Skeletal muscle tissue (tissue), 4 donors: ENCODE data around the gene TRIM7. TPM values are rescaled to one million over a fixed set of nuclear protein-coding genes. Genes with fewer than 3 reads are reported as not detected.

Experiments used
- H3K27ac ChIP-seq: one replicate; pipeline ENCODE4 v1.7.0; 2013; ENCODE audit warnings: mild to moderate bottlenecking, low read depth, low read length, inconsistent platforms
- H3K27me3 ChIP-seq, 3 donors: one replicate each; pipeline ENCODE4 v1.7.0; 2013; ENCODE audit warnings: low read length in 3 of 3; ENCODE audit not compliant: control insufficient read depth in 3 of 3, insufficient read depth in 3 of 3
- H3K36me3 ChIP-seq, 3 donors: one replicate each; pipeline ENCODE4 v1.7.0; 2013; ENCODE audit warnings: low read length in 3 of 3; ENCODE audit not compliant: control insufficient read depth in 3 of 3, insufficient read depth in 3 of 3
- H3K4me1 ChIP-seq, 3 donors: one replicate each; pipeline ENCODE4 v1.7.0; 2013; ENCODE audit warnings: low read length in 3 of 3, mild to moderate bottlenecking in 3 of 3; ENCODE audit not compliant: control insufficient read depth in 3 of 3, insufficient read depth in 3 of 3
- H3K4me3 ChIP-seq, 3 donors: one replicate each; pipeline ENCODE4 v1.7.0; 2013; ENCODE audit warnings: low read length in 3 of 3
- H3K9ac ChIP-seq, 3 donors: one replicate each; pipeline ENCODE4 v1.7.0; 2013; ENCODE audit warnings: low read length in 3 of 3, mild to moderate bottlenecking in 3 of 3, moderate library complexity in 2 of 3, low read depth in 1 of 3
- H3K9me3 ChIP-seq, 3 donors: one replicate each; pipeline ENCODE4 v1.7.0; 2013; ENCODE audit warnings: low read length in 3 of 3; ENCODE audit not compliant: control insufficient read depth in 3 of 3
- total RNA-seq: library from RNA; depleted of rRNA; stranded (reverse); fragments of >200 nt; gene quantifications from one replicate; pipeline ENCODE4 v1.2.3, GENCODE V29; 2014
- donor health status: Osteomylitis.

The TRIM7 gene
- total RNA-seq, result 9.9 TPM

DNA sequence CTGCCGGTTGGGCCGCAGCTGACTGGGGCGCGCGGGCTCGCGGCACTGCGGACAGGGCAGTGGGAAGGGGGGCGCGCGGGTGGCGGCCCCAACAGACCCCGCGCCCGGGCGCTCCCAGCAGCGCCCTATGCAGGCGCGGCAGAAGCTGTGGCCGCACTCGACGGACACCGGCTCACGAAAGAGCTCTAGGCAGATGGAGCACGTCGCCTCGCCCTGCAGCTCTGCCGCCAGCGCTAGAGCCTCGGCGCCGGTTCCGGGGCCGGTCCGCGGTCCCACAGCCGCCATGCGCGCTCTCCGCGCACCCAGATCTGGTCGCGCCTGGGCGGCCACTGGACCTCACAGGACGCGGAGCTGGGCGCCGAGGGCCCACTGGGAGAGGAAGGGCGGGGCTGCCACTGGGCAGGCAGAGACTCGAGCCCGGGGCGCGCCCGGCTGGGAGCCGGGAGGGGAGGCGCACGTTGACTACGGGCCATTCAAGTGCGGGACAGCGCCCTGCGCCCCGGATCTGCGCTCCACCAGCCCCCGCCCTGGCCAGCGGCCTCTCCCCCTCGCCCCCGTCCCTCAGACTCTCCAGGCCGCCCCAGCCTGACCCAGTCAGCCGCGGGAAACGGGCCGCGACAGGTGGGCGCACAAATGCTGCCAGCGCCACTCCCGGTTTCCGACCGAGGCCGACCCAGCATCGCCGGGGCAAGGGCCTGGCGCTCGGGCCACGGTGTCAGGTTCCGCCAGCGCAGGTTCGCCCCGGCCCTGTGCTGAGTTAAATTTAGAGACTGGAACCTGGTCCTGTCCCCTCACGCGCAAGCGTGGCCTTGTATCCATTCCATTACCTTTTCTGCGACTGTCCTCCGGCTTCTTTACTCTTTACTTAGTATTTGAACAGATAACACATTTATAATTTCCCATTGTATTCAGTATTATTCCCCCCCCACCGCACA, at the start of gene TRIM7:
Gene TRIM7, minus strand, starts transcription at position 371 of the 935 bp plus-strand sequence. Its CDS starts 86 bp downstream, at position 285.
- Histone ChIP-seq H3K9me3 (no peaks in the 10 kb centered on the region), H3K4me3 (peak within 1 kb of the TSS; percentile 67 to 88 (median 82)), H3K27ac (peak within 1 kb of the TSS; percentile 90), H3K4me1 (peaks cover 39 to 60% (median 45%) of the 10 kb centered on the region in 3 donors), H3K27me3 (no peaks in the 10 kb centered on the region), H3K9ac (peak within 1 kb of the TSS; percentile 65 to 93 (median 81)), H3K36me3 (peaks cover 5 to 15% (median 7%) of the 10 kb centered on the region in 3 donors)

DNA sequence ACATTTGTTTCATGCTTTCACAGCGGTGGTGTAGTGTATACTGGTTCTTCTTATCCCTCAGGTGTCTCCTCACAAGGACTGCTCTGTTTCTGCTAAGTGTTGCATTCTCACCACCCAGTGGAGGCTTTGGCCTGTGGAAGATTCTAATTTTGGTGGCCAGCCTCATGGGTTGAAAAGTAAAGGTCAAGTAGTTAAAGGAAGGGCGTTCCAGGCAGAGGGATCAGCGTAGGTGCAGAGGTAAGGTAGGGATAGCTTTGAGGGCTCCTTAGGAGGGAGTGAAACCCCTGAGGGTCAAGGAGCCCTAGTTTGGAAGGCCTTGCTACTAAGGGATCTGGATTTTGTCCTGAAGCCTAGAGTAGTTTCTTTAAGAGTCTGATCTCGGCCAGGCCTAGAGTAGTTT, 43.3 kb upstream of the TRIM7 start:
- Histone ChIP-seq H3K27me3 (no peaks in the 10 kb centered on the region), H3K9me3 (no peaks in the 10 kb centered on the region), H3K9ac (peak overlapping the region; percentile 79 to 80 (median 79)), H3K27ac (peak overlapping the region; percentile 97), H3K4me3 (peak overlapping the region; percentile 55 to 81 (median 77)), H3K36me3 (peaks cover 4 to 5% (median 5%) of the 10 kb centered on the region in 3 donors), H3K4me1 (peaks cover 54 to 68% (median 66%) of the 10 kb centered on the region in 3 donors)

DNA sequence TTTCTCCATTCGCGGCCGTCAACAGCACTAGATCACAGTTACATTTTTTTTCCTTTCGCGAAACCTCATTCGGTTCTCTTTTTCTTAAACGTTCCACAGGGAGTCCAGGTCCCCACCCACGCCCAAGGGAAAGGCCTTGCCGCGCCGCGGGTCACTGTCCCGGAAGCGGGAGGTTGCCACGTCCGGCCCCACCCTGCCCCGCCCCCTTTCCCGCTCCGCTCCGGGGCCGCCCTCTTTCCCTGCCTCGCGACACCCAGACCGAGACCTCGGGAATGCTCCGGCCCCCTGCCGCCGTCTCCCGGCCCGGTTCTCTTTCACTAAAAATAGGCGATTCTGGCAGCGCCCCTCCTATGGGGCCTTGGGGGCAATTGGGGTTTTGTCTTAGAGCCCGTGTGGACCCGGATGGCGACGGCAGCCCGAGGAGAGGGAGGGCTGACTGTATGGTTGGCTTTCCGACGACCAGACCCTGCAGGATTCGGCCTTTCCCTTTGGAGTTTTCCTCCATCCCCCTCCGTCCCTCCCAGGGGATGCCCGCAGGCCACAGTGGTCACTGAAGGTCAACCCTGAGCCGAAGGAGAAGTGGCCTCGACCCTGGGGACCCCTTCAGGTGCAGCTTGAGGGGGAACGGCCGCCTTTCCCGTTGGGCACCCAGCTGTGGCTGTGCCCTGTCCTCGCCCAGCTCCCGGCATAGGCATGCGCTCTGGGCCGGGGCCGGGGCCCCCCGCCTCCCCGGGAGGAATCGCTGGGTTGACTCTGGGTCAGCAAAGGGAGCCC, 41.5 kb upstream of the TRIM7 start:
- Histone ChIP-seq H3K27me3 (no peaks in the 10 kb centered on the region), H3K9me3 (no peaks in the 10 kb centered on the region), H3K4me3 (peak overlapping the region; percentile 96 to 98 (median 97)), H3K9ac (peak overlapping the region; percentile 97 to 99 (median 98)), H3K4me1 (peaks cover 62 to 75% (median 74%) of the 10 kb centered on the region in 3 donors), H3K27ac (peak overlapping the region; percentile 97), H3K36me3 (peaks cover 8 to 14% (median 12%) of the 10 kb centered on the region in 3 donors)

DNA sequence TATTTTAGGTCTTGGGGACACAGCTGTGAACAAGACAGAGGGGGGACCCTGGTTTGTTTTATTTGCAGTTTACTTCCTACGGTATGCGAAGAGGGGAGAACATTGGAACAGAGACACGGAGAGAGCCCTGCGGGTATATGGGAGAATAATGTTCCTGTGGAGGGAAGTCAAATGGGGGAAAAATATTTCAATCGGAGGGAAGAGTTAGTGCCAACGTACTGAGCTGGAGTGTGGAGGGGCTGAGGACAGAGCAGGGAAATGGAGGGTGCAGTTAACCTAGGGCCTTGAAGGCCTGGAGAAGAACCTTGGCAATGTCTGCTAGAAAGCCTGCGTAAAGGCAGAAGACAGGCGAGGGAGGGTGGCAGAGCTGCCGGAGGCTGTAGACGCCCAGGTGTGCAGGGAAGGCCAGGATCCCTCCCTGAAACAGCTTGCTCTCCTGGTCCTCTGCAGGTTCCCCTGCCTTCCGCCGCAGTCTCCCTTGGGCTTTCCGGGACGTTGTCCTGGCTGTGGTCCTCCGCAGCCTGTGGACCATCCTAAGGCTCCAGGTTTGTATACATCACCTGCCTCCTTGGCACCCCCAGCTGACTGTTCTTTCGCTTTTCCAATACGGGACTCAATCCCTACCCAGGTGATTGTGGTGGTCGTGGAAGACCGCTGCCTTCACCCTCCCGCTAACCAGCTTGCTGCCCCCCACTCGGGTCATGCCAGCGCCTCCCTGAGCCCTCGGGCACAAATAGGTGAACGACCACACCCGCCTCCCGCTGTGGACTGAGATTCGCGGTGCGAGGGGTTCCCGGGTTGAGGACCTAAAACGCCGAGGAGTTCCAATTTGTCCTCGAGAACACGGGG, 40.7 kb upstream of the TRIM7 start:
- Histone ChIP-seq H3K4me1 (peaks cover 64 to 79% (median 71%) of the 10 kb centered on the region in 3 donors), H3K27me3 (no peaks in the 10 kb centered on the region), H3K9ac (peak overlapping the region; percentile 96 to 99 (median 98)), H3K27ac (peak overlapping the region; percentile 97), H3K9me3 (no peaks in the 10 kb centered on the region), H3K4me3 (peak overlapping the region; percentile 96 to 98 (median 97)), H3K36me3 (peaks cover 15 to 21% (median 17%) of the 10 kb centered on the region in 3 donors)

DNA sequence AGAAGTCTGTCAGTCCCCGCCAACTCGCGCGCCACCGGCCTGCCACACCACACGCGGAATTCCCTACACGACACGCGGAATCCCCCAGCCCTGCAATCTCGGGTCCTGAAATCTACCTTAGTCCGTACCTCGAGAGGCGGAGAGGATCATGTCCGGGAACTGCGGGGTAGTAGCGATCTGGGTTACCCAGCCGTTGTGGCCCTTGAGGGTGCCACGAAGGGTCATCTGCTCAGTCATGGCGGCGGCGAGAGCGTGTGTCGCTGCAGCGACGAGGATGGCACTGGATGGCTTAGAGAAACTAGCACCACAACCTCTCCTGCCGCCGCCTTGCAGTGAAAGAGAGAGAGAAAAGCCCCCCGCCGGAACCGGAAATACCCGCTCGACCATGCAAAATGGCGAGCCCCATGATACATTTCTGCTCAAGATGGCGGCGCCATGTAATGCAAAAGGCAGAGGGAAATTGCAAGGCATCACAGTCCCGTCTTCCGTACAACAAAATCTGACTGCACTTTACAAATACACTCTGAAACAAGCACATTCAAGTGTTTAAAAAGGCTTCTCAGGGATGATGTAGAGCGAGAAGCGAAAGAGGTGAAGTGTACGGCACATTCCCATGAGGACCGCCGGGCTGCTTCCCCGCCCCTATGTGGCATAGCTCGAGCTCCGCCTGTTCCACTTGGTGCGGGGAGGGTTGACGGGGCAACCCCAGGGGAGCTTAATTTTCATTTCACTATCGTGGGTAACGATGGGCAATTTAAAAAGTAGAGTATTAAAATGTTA, 38.8 kb upstream of the TRIM7 start, which contains the start of gene RACK1:
Gene RACK1, minus strand, starts transcription at position 343 of the 780 bp plus-strand sequence. Its CDS starts 106 bp downstream, at position 237.
- H3K27me3 ChIP-seq, result no peaks in the 10 kb centered on the region
- H3K9me3 ChIP-seq, result no peaks in the 10 kb centered on the region
- H3K4me3 ChIP-seq, result peak within 1 kb of the TSS; percentile 87 to 99 (median 98)
- H3K4me1 ChIP-seq, result peaks cover 51 to 67% (median 54%) of the 10 kb centered on the region in 3 donors
- H3K27ac ChIP-seq, result peak within 1 kb of the TSS; percentile 97
- H3K36me3 ChIP-seq, result peaks cover 26 to 28% (median 28%) of the 10 kb centered on the region in 3 donors
- H3K9ac ChIP-seq, result peak within 1 kb of the TSS; percentile 96 to 99 (median 98)

DNA sequence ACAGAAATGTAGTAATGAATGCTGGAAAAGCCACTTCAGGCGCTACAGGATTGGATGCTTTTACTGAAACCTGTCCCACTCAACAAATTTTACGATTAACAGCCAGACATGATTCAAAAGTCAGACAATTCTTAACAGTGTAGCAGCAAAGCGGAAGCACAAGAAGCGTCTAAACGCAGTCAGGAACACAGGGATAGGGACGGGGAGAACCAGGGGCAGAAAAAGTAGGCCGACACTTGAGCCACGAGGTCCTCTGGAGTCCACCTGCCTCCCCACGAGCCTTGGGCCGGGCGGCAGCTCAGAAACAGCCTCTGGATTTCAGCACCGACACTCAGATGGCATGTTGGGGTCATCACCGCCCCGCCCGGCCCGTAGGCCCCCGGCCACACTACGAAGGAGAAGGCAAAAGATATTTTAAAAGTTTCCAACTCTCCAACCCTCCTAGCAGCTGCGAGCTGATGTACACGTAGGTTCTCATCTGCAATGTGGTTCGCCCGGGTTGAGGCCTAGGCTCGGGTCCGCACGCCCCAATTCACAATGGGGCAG, 38.1 kb upstream of the TRIM7 start:
- peaks cover 45 to 61% (median 49%) of the 10 kb centered on the region in 3 donors for H3K4me1 ChIP-seq

DNA sequence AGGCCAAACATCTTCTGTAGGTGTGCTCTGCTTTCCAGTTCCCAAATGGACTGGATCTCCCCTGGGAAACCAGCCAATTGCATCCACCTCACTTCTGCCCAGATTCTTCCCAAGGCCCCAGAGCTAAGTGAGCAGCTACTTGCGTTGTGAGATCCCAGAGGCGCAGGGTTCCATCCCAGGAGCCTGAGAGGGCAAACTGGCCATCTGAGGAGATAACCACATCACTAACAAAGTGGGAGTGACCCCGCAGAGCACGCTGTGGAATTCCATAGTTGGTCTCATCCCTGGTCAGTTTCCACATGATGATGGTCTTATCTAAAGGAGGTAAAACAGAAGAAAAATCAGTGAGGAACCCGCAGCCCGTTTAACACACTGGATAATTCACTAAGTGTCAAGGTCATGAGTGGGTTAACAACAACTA, 37.0 kb upstream of the TRIM7 start:
- peak overlapping the region; percentile 97 for H3K27ac ChIP-seq
- peaks cover 38 to 56% (median 40%) of the 10 kb centered on the region in 3 donors for H3K4me1 ChIP-seq
- H3K27me3 ChIP-seq, result no peaks in the 10 kb centered on the region
- peak overlapping the region; percentile 96 to 99 (median 98) for H3K9ac ChIP-seq
- peaks cover 43 to 45% (median 45%) of the 10 kb centered on the region in 3 donors for H3K36me3 ChIP-seq
- H3K9me3 ChIP-seq, result no peaks in the 10 kb centered on the region
- peak overlapping the region; percentile 87 to 99 (median 98) for H3K4me3 ChIP-seq

More for the DNA sequence above, 38.1 kb upstream of the TRIM7 start:
- H3K36me3 ChIP-seq, result peaks cover 32 to 35% (median 35%) of the 10 kb centered on the region in 3 donors
- H3K27ac ChIP-seq, result peak overlapping the region; percentile 97
- no peaks in the 10 kb centered on the region for H3K27me3 ChIP-seq
- peak overlapping the region; percentile 87 to 99 (median 98) for H3K4me3 ChIP-seq
- H3K9ac ChIP-seq, result peak overlapping the region; percentile 96 to 99 (median 98)
- no peaks in the 10 kb centered on the region for H3K9me3 ChIP-seq

DNA sequence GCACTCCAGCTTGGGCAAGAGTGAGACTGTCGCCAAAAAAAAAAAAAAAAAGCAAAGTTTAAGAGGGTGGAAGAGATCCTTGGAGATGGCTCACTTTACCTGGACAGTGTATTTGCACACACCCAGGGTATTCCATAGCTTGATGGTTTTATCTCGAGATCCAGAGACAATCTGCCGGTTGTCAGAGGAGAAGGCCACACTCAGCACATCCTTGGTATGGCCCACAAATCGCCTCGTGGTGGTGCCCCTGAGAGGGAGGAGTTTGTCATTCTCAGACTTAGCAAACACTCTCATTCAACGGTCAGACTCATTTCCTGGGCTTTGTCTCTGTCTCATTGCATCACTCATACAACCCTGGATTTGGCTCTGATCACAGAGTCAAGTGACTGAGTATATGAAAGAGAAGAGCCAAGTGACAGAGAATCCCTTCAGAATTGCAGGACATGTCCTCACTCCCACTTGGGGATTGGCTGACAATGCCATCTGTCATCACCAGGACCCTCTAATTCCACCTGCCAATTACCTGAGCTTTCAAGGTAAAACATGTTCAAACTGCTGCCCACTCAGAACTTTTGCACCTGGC, 36.5 kb upstream of the TRIM7 start:
- H3K27ac ChIP-seq, result peak overlapping the region; percentile 97
- peaks cover 36 to 53% (median 37%) of the 10 kb centered on the region in 3 donors for H3K4me1 ChIP-seq
- peaks cover 48 to 51% (median 51%) of the 10 kb centered on the region in 3 donors for H3K36me3 ChIP-seq

More for the DNA sequence above, 36.5 kb upstream of the TRIM7 start:
- Histone ChIP-seq H3K9me3 (no peaks in the 10 kb centered on the region), H3K4me3 (peak overlapping the region in 2 of 3 donors; percentile 87 to 98), H3K9ac (peak overlapping the region; percentile 96 to 99 (median 98)), H3K27me3 (no peaks in the 10 kb centered on the region)
